Skeletal muscle tissue (tissue), 4 donors: ENCODE measurements around the gene SPRY1. TPM values are rescaled to one million over a fixed set of nuclear protein-coding genes. Genes with fewer than 3 reads are reported as not detected.

Source experiments
- H3K27ac ChIP-seq: one replicate; pipeline ENCODE4 v1.7.0; 2013; ENCODE audit warnings: mild to moderate bottlenecking, low read depth, low read length, inconsistent platforms
- H3K27me3 ChIP-seq, 3 donors: one replicate each; pipeline ENCODE4 v1.7.0; 2013; ENCODE audit warnings: low read length in 3 of 3; ENCODE audit not compliant: control insufficient read depth in 3 of 3, insufficient read depth in 3 of 3
- H3K36me3 ChIP-seq, 3 donors: one replicate each; pipeline ENCODE4 v1.7.0; 2013; ENCODE audit warnings: low read length in 3 of 3; ENCODE audit not compliant: control insufficient read depth in 3 of 3, insufficient read depth in 3 of 3
- H3K4me1 ChIP-seq, 3 donors: one replicate each; pipeline ENCODE4 v1.7.0; 2013; ENCODE audit warnings: low read length in 3 of 3, mild to moderate bottlenecking in 3 of 3; ENCODE audit not compliant: control insufficient read depth in 3 of 3, insufficient read depth in 3 of 3
- H3K4me3 ChIP-seq, 3 donors: one replicate each; pipeline ENCODE4 v1.7.0; 2013; ENCODE audit warnings: low read length in 3 of 3
- H3K9ac ChIP-seq, 3 donors: one replicate each; pipeline ENCODE4 v1.7.0; 2013; ENCODE audit warnings: low read length in 3 of 3, mild to moderate bottlenecking in 3 of 3, moderate library complexity in 2 of 3, low read depth in 1 of 3
- H3K9me3 ChIP-seq, 3 donors: one replicate each; pipeline ENCODE4 v1.7.0; 2013; ENCODE audit warnings: low read length in 3 of 3; ENCODE audit not compliant: control insufficient read depth in 3 of 3
- total RNA-seq: library from RNA; depleted of rRNA; stranded (reverse); fragments of >200 nt; gene quantifications from one replicate; pipeline ENCODE4 v1.2.3, GENCODE V29; 2014
- donor health status: Osteomylitis.

The SPRY1 gene
- total RNA-seq, 1 donor from 2014 or later: 77.8 TPM

GRCh38 chr4:123366144-123366748 lies 30.3 kb upstream of the SPRY1 start:
- Histone ChIP-seq H3K27ac (peak overlapping the region; percentile 20), H3K9me3 (no peaks in the 10 kb centered on the region), H3K4me3 (no peak overlapping the region), H3K27me3 (no peaks in the 10 kb centered on the region), H3K4me1 (peaks cover 0 to 9% (median 4%) of the 10 kb centered on the region in 3 donors), H3K36me3 (no peaks in the 10 kb centered on the region), H3K9ac (no peak overlapping the region)

- H3K9ac ChIP-seq: no peak overlapping the region
These were observed 17.8 kb upstream of the SPRY1 start for GRCh38 chr4:123378794-123379193.

GRCh38 chr4:123379392-123379791 lies 17.2 kb upstream of the SPRY1 start:
- H3K4me1 ChIP-seq: no peaks in the 10 kb centered on the region
- H3K27ac ChIP-seq: no peak overlapping the region
- H3K9ac ChIP-seq: no peak overlapping the region
- H3K9me3 ChIP-seq: no peaks in the 10 kb centered on the region
- no peak overlapping the region for H3K4me3 ChIP-seq
- H3K27me3 ChIP-seq: no peaks in the 10 kb centered on the region
- H3K36me3 ChIP-seq: no peaks in the 10 kb centered on the region

More at GRCh38 chr4:123378794-123379193, 17.8 kb upstream of the SPRY1 start:
- Histone ChIP-seq H3K4me3 (no peak overlapping the region), H3K36me3 (no peaks in the 10 kb centered on the region), H3K27me3 (no peaks in the 10 kb centered on the region), H3K9me3 (no peaks in the 10 kb centered on the region), H3K27ac (no peak overlapping the region), H3K4me1 (no peaks in the 10 kb centered on the region)

- Histone ChIP-seq H3K4me1 (no peaks in the 10 kb centered on the region), H3K4me3 (no peak overlapping the region), H3K27me3 (no peaks in the 10 kb centered on the region), H3K36me3 (no peaks in the 10 kb centered on the region), H3K9ac (no peak overlapping the region), H3K27ac (no peak overlapping the region), H3K9me3 (no peaks in the 10 kb centered on the region)
These were observed 15.6 kb upstream of the SPRY1 start for GRCh38 chr4:123380728-123381716.

GRCh38 chr4:123381996-123382395 lies 14.6 kb upstream of the SPRY1 start:
- Histone ChIP-seq H3K36me3 (no peaks in the 10 kb centered on the region), H3K9me3 (no peaks in the 10 kb centered on the region), H3K9ac (no peak overlapping the region), H3K27ac (no peak overlapping the region), H3K4me3 (no peak overlapping the region), H3K27me3 (no peaks in the 10 kb centered on the region), H3K4me1 (peaks cover 0 to 4% (median 3%) of the 10 kb centered on the region in 3 donors)

GRCh38 chr4:123383566-123383965 lies 13.0 kb upstream of the SPRY1 start:
- no peak overlapping the region for H3K9ac ChIP-seq
- H3K36me3 ChIP-seq: no peaks in the 10 kb centered on the region
- H3K9me3 ChIP-seq: no peaks in the 10 kb centered on the region

GRCh38 chr4:123386609-123387008 lies 10.0 kb upstream of the SPRY1 start:
- Histone ChIP-seq H3K4me1 (peaks cover 0 to 4% (median 3%) of the 10 kb centered on the region in 3 donors), H3K9me3 (no peaks in the 10 kb centered on the region), H3K27me3 (no peaks in the 10 kb centered on the region), H3K4me3 (no peak overlapping the region), H3K36me3 (no peaks in the 10 kb centered on the region), H3K27ac (peak overlapping the region; percentile 42), H3K9ac (no peak overlapping the region)

More at GRCh38 chr4:123383566-123383965, 13.0 kb upstream of the SPRY1 start:
- Histone ChIP-seq H3K27me3 (no peaks in the 10 kb centered on the region), H3K4me3 (no peak overlapping the region), H3K4me1 (peaks cover 0 to 4% (median 3%) of the 10 kb centered on the region in 3 donors), H3K27ac (no peak overlapping the region)

- Histone ChIP-seq H3K27ac (no peak overlapping the region), H3K36me3 (no peaks in the 10 kb centered on the region), H3K4me3 (no peak overlapping the region), H3K9ac (no peak overlapping the region), H3K9me3 (no peaks in the 10 kb centered on the region), H3K4me1 (peaks cover 0 to 4% (median 3%) of the 10 kb centered on the region in 3 donors), H3K27me3 (no peaks in the 10 kb centered on the region)
These were observed 5.6 kb upstream of the SPRY1 start for GRCh38 chr4:123390846-123391456.

- peak overlapping the region; percentile 59 for H3K27ac ChIP-seq
- no peaks in the 10 kb centered on the region for H3K27me3 ChIP-seq
- peaks cover 0 to 6% (median 0%) of the 10 kb centered on the region in 3 donors for H3K36me3 ChIP-seq
- H3K9ac ChIP-seq: peak overlapping the region in 2 of 3 donors; percentile 47 to 62
- peaks cover 0 to 1% (median 0%) of the 10 kb centered on the region in 3 donors for H3K4me1 ChIP-seq
- H3K9me3 ChIP-seq: no peaks in the 10 kb centered on the region
- peak overlapping the region in 2 of 3 donors; percentile 41 to 65 for H3K4me3 ChIP-seq
These were observed 2.9 kb upstream of the SPRY1 start for GRCh38 chr4:123393721-123394120.
